ENCODE measurements around the gene RAE1.
"Not testable (repeated sequence)": the region's sequence is repeated elsewhere in the genome, so short reads cannot be mapped to it uniquely, and the experiment has no call there.

GRCh38 chr20:57348922-57349574 lies 2.0 kb upstream of the RAE1 start:
- TF ChIP-seq, protein P1, sequence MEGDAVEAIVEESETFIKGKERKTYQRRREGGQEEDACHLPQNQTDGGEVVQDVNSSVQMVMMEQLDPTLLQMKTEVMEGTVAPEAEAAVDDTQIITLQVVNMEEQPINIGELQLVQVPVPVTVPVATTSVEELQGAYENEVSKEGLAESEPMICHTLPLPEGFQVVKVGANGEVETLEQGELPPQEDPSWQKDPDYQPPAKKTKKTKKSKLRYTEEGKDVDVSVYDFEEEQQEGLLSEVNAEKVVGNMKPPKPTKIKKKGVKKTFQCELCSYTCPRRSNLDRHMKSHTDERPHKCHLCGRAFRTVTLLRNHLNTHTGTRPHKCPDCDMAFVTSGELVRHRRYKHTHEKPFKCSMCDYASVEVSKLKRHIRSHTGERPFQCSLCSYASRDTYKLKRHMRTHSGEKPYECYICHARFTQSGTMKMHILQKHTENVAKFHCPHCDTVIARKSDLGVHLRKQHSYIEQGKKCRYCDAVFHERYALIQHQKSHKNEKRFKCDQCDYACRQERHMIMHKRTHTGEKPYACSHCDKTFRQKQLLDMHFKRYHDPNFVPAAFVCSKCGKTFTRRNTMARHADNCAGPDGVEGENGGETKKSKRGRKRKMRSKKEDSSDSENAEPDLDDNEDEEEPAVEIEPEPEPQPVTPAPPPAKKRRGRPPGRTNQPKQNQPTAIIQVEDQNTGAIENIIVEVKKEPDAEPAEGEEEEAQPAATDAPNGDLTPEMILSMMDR (IDR thresholded peaks at IDR 0.05) = not testable (repeated sequence)
- TF ChIP-seq POLR2A (IDR thresholded peaks at IDR 0.05) = not testable (repeated sequence)
